ENCODE measurements around the gene GALC. TPM values are rescaled to one million over a fixed set of nuclear protein-coding genes. Genes with fewer than 3 reads are reported as not detected.

GALC gene
- total and polyA plus RNA-seq, 2 donors (not counting 3 experiments of a cell fraction or from before 2014, with no cell fraction given), result 12.4 to 14.2 TPM

- POLR2A ChIA-PET, result no interaction called here
- FAIRE-seq, result no peak
- dilution Hi-C loops (cut with MboI; ENCODE audit: extremely low pct_ligation_motif_present, low sequenced_read_pairs), result no loop called here
- intact Hi-C loops (cut with micrococcal nuclease), result no loop called here
- H3K4me2 ChIP-seq (ENCODE audit: insufficient read depth, low read length), result no peak overlapping the region
- H4K20me1 ChIP-seq (replicated peaks; ENCODE audit: control insufficient read depth, extremely low read depth, insufficient read depth, low read length), result no peaks in the 10 kb centered on the region
- H3K9ac ChIP-seq (replicated peaks; ENCODE audit: extremely low read depth, insufficient read depth, low read length), result no peak overlapping the region
- H3K4me1 ChIP-seq (ENCODE audit: control insufficient read depth, extremely low read depth, insufficient read depth, low read length), result no peaks in the 10 kb centered on the region
- no peak for DNase-seq (ENCODE audit: low read depth, low spot score)
- no peak for TF ChIP-seq POLR2AphosphoS5 (IDR thresholded peaks at IDR 0.05; ENCODE audit: insufficient read depth, low read depth, low read length)
- H3K4me3 ChIP-seq (replicated peaks in 1 of 3; ENCODE audit: insufficient read depth in 1 of 3, low read depth in 1 of 3, low read length in 3 of 3), result no peak overlapping the region
- no TSS peak for BruUV-seq (replicated peaks)
- CTCF ChIA-PET, result no interaction called here
- H3K9me1 ChIP-seq (replicated peaks; ENCODE audit: control insufficient read depth, extremely low read depth, insufficient read depth, low read length), result no peaks in the 10 kb centered on the region
- no peak overlapping the region for H2AFZ ChIP-seq (ENCODE audit: low read depth, low read length)
- H3K36me3 ChIP-seq (ENCODE audit: control insufficient read depth in 2 of 2, extremely low read depth in 1 of 2, insufficient read depth in 2 of 2, low read length in 2 of 2), result no peaks in the 10 kb centered on the region
- H3K27me3 ChIP-seq (ENCODE audit: control insufficient read depth in 2 of 2, insufficient read depth in 2 of 2, low read length in 2 of 2), result no peaks in the 10 kb centered on the region
- H3K79me2 ChIP-seq (ENCODE audit: control insufficient read depth, insufficient read depth, low read length), result no peaks in the 10 kb centered on the region
- no peaks in the 10 kb centered on the region for H3K9me3 ChIP-seq (replicated peaks; ENCODE audit: control insufficient read depth, insufficient read depth, low read length)
- no peak overlapping the region for H3K27ac ChIP-seq (ENCODE audit: insufficient read depth, low read depth, low read length)
Observed at GRCh38 chr14:87975636-87976035, 17.3 kb downstream of the GALC start.

GRCh38 chr14:87971010-87971409 lies 22.0 kb downstream of the GALC start:
- intact Hi-C loops (cut with micrococcal nuclease) (no loop called here), dilution Hi-C loops (cut with MboI; ENCODE audit: extremely low pct_ligation_motif_present, low sequenced_read_pairs) (no loop called here)
- no TSS peak for BruUV-seq (replicated peaks)
- Histone ChIP-seq H3K27ac (ENCODE audit: insufficient read depth, low read depth, low read length) (no peak overlapping the region), H4K20me1 (replicated peaks; ENCODE audit: control insufficient read depth, extremely low read depth, insufficient read depth, low read length) (no peaks in the 10 kb centered on the region), H3K4me3 (replicated peaks in 1 of 3; ENCODE audit: insufficient read depth in 1 of 3, low read depth in 1 of 3, low read length in 3 of 3) (no peak overlapping the region), H3K9ac (replicated peaks; ENCODE audit: extremely low read depth, insufficient read depth, low read length) (no peak overlapping the region), H3K27me3 (ENCODE audit: control insufficient read depth in 2 of 2, insufficient read depth in 2 of 2, low read length in 2 of 2) (no peaks in the 10 kb centered on the region), H3K9me1 (replicated peaks; ENCODE audit: control insufficient read depth, extremely low read depth, insufficient read depth, low read length) (no peaks in the 10 kb centered on the region), H2AFZ (ENCODE audit: low read depth, low read length) (no peak overlapping the region), H3K4me2 (ENCODE audit: insufficient read depth, low read length) (no peak overlapping the region), H3K79me2 (ENCODE audit: control insufficient read depth, insufficient read depth, low read length) (no peaks in the 10 kb centered on the region), H3K9me3 (replicated peaks; ENCODE audit: control insufficient read depth, insufficient read depth, low read length) (no peaks in the 10 kb centered on the region), H3K4me1 (ENCODE audit: control insufficient read depth, extremely low read depth, insufficient read depth, low read length) (no peaks in the 10 kb centered on the region), H3K36me3 (ENCODE audit: control insufficient read depth in 2 of 2, extremely low read depth in 1 of 2, insufficient read depth in 2 of 2, low read length in 2 of 2) (peaks cover 0 to 3% of the 10 kb centered on the region in 2 experiments)
- POLR2A ChIA-PET, result no interaction called here
- no peak for TF ChIP-seq POLR2A (IDR thresholded peaks at IDR 0.05; ENCODE audit: low read depth, low read length)
- DNase-seq (ENCODE audit: low read depth, low spot score) (no peak), FAIRE-seq (no peak)
- CTCF ChIA-PET, result no interaction called here

All from endothelial cell of umbilical vein (primary cell).